GM12873 (cell line): ENCODE data around the gene ERF.

Source experiments
- TF ChIP-seq, protein P1 (sequence below): IDR thresholded peaks from 2 replicates; pipeline ENCODE4 v1.5.1; 2012; ENCODE audit warnings: low read depth, mild to moderate bottlenecking, moderate library complexity, low read length, control low read depth; ENCODE audit not compliant: insufficient read depth; ENCODE audit errors: missing control alignments

ERF gene

DNA sequence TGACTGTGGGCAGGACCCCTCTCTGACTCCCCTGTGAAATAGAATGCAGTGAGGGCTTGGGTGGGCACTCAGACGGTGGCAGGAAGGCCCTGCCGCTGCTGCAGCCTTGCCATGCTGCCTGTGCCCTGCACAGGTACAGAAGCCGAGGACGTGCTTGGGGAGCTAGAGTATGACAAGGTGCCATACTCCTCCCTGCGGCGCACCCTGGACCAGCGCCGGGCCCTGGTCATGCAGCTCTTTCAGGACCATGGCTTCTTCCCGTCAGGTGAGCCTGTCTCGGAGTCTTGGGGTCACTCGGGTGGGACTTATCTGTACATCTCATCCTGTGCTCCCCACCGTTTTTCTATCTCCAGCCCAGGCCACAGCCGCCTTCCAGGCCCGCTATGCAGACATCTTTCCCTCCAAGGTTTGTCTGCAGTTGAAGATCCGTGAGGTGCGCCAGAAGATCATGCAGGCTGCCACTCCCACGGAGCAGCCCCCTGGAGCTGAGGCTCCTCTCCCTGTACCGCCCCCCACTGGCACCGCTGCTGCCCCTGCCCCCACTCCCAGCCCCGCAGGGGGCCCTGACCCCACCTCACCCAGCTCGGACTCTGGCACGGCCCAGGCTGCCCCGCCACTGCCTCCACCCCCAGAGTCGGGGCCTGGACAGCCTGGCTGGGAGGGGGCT lies 39.7 kb upstream of the ERF start:
- TF ChIP-seq, protein P1, sequence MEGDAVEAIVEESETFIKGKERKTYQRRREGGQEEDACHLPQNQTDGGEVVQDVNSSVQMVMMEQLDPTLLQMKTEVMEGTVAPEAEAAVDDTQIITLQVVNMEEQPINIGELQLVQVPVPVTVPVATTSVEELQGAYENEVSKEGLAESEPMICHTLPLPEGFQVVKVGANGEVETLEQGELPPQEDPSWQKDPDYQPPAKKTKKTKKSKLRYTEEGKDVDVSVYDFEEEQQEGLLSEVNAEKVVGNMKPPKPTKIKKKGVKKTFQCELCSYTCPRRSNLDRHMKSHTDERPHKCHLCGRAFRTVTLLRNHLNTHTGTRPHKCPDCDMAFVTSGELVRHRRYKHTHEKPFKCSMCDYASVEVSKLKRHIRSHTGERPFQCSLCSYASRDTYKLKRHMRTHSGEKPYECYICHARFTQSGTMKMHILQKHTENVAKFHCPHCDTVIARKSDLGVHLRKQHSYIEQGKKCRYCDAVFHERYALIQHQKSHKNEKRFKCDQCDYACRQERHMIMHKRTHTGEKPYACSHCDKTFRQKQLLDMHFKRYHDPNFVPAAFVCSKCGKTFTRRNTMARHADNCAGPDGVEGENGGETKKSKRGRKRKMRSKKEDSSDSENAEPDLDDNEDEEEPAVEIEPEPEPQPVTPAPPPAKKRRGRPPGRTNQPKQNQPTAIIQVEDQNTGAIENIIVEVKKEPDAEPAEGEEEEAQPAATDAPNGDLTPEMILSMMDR, result no peak

DNA sequence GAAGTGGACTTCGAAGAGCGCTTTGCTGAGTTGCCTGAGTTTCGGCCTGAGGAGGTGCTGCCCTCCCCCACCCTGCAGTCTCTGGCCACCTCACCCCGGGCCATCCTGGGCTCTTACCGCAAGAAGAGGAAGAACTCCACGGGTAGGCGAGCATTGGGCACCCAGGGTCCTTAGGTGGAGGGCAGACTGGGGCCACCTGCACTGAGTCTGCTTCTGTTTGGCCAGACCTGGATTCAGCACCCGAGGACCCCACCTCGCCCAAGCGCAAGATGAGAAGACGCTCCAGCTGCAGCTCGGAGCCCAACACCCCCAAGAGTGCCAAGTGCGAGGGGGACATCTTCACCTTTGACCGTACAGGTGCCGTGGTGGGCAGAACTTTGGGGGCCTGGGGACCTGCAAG lies 39.0 kb upstream of the ERF start:
- TF ChIP-seq, protein P1, result no peak

DNA sequence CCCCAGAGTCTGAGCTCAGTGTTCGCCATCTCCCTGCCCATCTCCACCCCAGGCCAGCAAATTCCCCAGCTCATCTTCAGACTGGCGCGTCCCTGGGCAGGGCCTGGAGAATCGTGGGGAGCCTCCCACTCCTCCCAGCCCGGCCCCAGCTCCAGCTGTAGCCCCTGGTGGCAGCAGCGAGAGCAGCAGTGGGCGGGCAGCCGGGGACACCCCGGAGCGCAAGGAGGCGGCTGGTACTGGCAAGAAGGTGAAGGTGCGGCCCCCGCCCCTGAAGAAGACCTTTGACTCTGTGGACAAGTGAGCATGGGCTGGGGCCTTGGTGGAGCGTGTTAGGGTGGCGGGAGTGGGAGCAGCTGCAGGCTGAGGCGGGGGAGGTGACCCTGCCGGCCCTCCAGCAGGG lies 38.6 kb upstream of the ERF start:
- TF ChIP-seq, protein P1, result no peak

DNA sequence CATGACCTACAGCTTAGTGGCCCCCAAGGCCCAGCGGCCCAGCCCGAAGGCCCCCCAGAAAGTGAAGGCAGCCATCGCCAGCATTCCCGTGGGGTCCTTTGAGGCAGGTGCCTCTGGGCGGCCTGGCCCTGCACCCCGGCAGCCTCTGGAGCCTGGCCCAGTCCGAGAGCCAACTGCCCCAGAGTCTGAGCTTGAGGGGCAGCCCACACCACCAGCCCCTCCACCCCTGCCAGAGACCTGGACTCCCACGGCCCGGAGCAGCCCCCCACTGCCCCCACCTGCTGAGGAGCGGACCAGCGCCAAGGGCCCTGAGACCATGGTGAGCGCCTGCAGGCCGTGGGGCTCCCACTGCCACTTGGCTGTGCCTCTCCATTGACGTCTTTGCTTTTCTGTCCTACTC lies 38.0 kb upstream of the ERF start:
- TF ChIP-seq, protein P1, result no peak

DNA sequence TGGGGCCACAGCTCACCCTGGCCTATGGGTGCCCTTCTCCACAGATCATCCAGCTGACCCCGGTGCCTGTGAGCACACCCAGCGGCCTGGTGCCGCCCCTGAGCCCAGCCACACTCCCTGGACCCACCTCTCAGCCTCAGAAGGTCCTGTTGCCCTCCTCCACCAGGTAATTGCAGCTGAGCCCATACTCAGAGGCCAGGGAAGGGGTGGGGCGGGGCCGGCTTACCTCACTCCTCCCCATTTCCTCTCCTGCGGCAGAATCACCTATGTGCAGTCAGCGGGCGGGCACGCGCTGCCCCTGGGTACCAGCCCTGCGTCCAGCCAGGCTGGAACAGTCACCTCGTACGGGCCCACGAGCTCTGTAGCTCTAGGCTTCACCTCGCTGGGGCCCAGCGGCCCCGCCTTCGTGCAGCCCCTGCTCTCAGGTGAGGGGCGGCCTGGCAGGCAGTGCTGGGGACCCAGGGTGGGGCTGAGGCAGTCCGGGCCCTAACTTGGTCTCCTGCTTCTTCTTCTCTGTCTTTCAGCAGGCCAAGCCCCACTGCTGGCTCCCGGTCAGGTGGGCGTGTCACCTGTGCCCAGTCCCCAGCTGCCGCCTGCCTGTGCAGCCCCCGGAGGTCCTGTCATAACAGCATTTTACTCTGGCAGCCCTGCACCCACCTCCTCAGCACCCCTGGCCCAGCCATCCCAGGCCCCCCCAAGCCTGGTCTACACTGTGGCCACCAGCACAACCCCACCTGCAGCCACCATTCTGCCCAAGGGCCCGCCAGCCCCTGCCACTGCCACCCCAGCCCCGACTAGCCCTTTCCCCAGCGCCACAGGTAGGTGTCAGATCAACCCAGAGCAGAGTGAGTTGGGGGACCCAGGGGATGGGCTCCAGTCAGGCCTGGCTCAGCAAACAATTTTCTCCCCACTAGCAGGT lies 37.4 kb upstream of the ERF start:
- TF ChIP-seq, protein P1, result no peak

DNA sequence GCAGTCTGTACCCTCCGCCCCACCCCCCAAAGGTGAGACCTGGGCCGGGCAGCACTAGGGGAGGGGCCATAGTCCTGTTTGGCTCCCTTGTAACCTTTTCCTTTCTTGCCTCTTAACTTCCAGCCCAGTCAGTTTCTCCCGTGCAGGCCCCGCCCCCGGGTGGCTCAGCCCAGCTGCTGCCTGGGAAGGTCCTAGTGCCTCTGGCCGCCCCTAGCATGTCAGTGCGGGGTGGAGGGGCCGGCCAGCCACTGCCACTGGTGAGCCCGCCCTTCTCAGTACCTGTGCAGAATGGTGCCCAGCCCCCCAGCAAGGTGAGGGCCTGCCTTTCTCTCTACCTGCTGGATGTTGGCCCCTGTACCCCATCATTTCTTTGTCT lies 36.5 kb upstream of the ERF start:
- TF ChIP-seq, protein P1, result no peak

DNA sequence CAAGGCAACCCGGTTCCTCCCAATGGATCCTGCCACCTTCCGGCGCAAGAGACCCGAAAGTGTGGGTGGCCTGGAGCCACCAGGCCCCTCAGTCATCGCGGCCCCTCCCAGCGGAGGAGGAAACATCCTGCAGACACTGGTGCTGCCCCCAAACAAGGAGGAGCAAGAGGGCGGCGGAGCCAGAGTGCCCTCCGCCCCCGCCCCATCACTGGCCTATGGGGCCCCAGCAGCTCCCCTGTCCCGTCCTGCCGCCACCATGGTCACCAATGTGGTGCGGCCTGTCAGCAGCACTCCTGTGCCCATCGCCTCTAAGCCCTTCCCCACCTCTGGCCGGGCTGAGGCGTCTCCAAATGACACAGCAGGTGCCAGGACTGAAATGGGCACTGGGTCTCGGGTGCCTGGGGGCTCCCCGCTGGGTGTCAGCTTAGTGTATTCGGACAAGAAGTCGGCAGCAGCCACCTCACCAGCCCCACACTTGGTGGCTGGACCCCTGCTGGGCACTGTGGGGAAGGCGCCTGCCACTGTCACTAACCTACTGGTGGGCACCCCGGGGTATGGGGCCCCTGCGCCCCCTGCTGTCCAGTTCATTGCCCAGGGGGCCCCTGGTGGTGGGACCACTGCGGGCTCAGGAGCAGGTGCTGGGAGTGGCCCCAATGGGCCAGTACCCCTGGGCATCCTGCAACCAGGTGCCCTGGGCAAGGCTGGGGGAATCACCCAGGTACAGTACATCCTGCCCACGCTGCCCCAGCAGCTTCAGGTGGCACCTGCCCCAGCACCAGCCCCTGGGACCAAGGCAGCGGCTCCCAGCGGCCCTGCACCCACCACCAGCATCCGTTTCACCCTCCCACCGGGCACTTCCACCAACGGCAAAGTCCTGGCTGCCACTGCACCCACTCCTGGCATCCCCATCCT lies 35.9 kb upstream of the ERF start:
- TF ChIP-seq, protein P1, result peak; percentile 73
